T-helper 1 cell treated with Interleukin-12 subunit alpha and Interleukin-12 subunit beta and Interleukin-4 antibody, amounts not matched to agents 30 μg/mL and 1 μg/mL, for 36 hours (primary cell): ENCODE results near the gene ROBO4.

Experiments
- H3K27ac Mint-ChIP-seq: one replicate; pipeline ENCODE4 v1.8.0; 2021; ENCODE audit warnings: mild to moderate bottlenecking, mixed read lengths
- H3K27me3 Mint-ChIP-seq: one replicate; pipeline ENCODE4 v1.8.0; 2021; ENCODE audit warnings: low read depth, mixed read lengths
- H3K36me3 Mint-ChIP-seq: one replicate; pipeline ENCODE4 v1.8.0; 2021; ENCODE audit warnings: low read depth, mixed read lengths
- H3K4me1 Mint-ChIP-seq: one replicate; pipeline ENCODE4 v1.8.0; 2021; ENCODE audit warnings: low read depth, mixed read lengths
- H3K4me3 Mint-ChIP-seq: one replicate; pipeline ENCODE4 v1.8.0; 2021; ENCODE audit warnings: mild to moderate bottlenecking, moderate library complexity, mixed read lengths
- H3K9me3 Mint-ChIP-seq: one replicate; pipeline ENCODE4 v1.8.0; 2021; ENCODE audit warnings: mixed read lengths

The ROBO4 gene

DNA sequence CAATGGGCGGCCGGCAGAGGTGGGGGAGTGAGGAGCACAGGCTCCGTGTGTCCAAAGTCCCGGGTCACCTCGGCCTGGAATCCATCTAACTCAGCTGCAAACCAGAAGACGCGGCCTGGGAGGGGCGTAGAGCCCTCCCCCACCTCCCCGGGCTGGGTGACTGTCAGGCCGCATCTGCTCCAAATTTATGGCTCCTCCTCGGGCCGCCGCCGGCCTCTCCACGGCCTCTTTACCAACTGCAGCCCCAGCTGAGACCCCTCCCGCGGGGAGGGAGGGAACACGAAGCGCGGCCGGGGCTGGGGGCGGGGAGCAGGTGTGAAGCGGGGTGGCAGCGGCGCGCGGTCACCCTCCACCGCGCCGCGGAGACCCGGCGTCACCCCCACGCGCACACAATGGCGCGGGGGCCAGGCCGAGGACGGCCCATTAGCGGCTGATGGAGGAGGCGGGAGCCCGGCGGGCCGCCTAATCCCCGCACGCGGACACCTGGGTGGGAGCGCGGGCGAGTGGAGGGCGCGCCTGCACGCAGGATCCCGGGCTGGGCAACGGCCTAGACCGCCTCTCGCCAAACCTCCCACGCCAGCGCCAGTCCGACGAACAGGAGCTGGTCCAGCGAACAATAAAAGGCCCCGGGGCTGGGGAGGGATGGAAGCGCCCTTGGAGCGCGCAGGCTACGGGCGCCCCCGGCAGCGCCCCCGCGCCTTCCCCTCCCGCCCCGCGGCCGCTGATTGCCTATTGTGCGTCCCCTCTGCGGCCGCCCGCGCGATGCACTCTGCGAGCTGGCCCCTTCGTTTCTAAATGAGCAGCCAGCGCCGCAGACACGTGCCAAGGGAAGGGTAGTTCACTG lies 58.3 kb downstream of the ROBO4 start:
- Mint-ChIP-seq H3K9me3 (no peaks in the 10 kb centered on the region), H3K27me3 (peaks cover 84% of the 10 kb centered on the region), H3K4me3 (no peak overlapping the region), H3K4me1 (peaks cover 17% of the 10 kb centered on the region), H3K27ac (no peak overlapping the region), H3K36me3 (no peaks in the 10 kb centered on the region)

DNA sequence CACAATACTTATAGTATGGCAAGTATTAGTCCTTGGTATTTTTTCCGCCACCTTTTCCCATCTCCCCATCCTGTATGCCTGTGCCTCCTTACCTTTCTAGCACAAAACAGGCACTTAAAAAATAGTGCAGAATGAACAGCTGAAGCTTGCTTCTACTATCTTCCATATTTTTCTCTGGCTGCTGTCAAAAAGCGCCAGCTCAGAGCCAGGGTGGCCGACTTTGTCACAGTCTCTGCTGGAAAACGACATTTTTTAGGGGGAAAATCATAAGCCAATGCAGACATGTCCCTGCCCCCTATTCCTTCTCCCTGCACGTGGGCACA lies 58.9 kb downstream of the ROBO4 start:
- H3K4me1 Mint-ChIP-seq: peaks cover 17% of the 10 kb centered on the region
- no peaks in the 10 kb centered on the region for H3K9me3 Mint-ChIP-seq
- H3K36me3 Mint-ChIP-seq: no peaks in the 10 kb centered on the region
- no peak overlapping the region for H3K4me3 Mint-ChIP-seq
- peaks cover 83% of the 10 kb centered on the region for H3K27me3 Mint-ChIP-seq
- H3K27ac Mint-ChIP-seq: no peak overlapping the region

DNA sequence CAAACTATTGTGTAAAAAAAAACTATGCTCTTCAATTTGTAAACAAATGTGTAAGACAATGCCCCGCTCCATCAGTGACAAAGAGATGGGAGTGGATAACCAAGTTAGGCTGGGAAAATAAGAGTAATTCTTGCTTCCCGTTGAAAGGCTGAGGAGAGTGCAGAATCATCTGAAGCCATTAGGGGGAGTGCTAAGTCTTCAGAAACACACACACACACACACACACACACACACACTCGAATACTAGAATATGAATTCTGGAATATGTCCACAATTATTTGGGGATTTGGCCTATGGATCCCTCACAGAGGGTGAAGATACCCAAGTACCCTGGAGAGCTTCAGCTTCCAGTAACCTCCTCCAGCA lies 60.2 kb downstream of the ROBO4 start:
- no peaks in the 10 kb centered on the region for H3K9me3 Mint-ChIP-seq
- H3K27ac Mint-ChIP-seq: no peak overlapping the region
- H3K27me3 Mint-ChIP-seq: peaks cover 76% of the 10 kb centered on the region
- no peaks in the 10 kb centered on the region for H3K36me3 Mint-ChIP-seq
- H3K4me3 Mint-ChIP-seq: no peak overlapping the region
- H3K4me1 Mint-ChIP-seq: peaks cover 17% of the 10 kb centered on the region

- H3K4me1 Mint-ChIP-seq: peaks cover 17% of the 10 kb centered on the region
- no peaks in the 10 kb centered on the region for H3K9me3 Mint-ChIP-seq
- peaks cover 67% of the 10 kb centered on the region for H3K27me3 Mint-ChIP-seq
These were observed 61.7 kb downstream of the ROBO4 start for GRCh38 chr11:124835918-124836317.

GRCh38 chr11:124834526-124835180 lies 63.0 kb downstream of the ROBO4 start:
- Mint-ChIP-seq H3K27me3 (peaks cover 61% of the 10 kb centered on the region), H3K27ac (no peak overlapping the region), H3K4me3 (no peak overlapping the region), H3K9me3 (no peaks in the 10 kb centered on the region), H3K4me1 (peaks cover 14% of the 10 kb centered on the region), H3K36me3 (no peaks in the 10 kb centered on the region)

More at GRCh38 chr11:124835918-124836317, 61.7 kb downstream of the ROBO4 start:
- Mint-ChIP-seq H3K36me3 (no peaks in the 10 kb centered on the region), H3K27ac (no peak overlapping the region), H3K4me3 (peak overlapping the region; percentile 76)
